Left ventricle myocardium inferior (tissue), 1 donor: Measurements from ENCODE around the gene PEAR1. TPM values are rescaled to one million over a fixed set of nuclear protein-coding genes. Genes with fewer than 3 reads are reported as not detected.

ENCODE experiments used
- DNase-seq: peaks from one replicate; pipeline ENCODE4 v3.0.0-alpha.2; 2020
- H3K27ac ChIP-seq: fragments of 200-600 bp; replicated peaks from 2 replicates; pipeline ENCODE4 v1.8.0; 2021
- H3K27me3 ChIP-seq: fragments of 200-600 bp; 2 replicates; pipeline ENCODE4 v1.8.0; 2021; ENCODE audit warnings: low read depth
- H3K36me3 ChIP-seq: fragments of 200-600 bp; 2 replicates; pipeline ENCODE4 v1.8.0; 2021
- H3K4me1 ChIP-seq: fragments of 200-600 bp; 2 replicates; pipeline ENCODE4 v1.8.0; 2021
- H3K4me3 ChIP-seq: fragments of 200-600 bp; 2 replicates; pipeline ENCODE4 v1.8.0; 2021; ENCODE audit warnings: mild to moderate bottlenecking, moderate library complexity
- H3K9me3 ChIP-seq: fragments of 200-600 bp; replicated peaks from 2 replicates; pipeline ENCODE4 v1.8.0; 2021
- intact Hi-C: fragments of 100-400 bp; cut with micrococcal nuclease; formaldehyde crosslinking; loops from one replicate; pipeline ENCODE4 v1.11.0; 2022
- total RNA-seq: library from RNA; stranded (reverse); fragmentation: NEBNext Ultra II Directional; extraction: Animal tissue kit (Norgen Biotek cat#: 25700); gene quantifications from one replicate; pipeline ENCODE4 v1.2.1, GENCODE V29; 2021
- TF ChIP-seq, protein P1 (sequence below): fragments of 200-600 bp; IDR thresholded peaks from 2 replicates; pipeline ENCODE4 v1.8.0; 2021; ENCODE audit warnings: antibody characterized with exemption, mild to moderate bottlenecking, borderline replicate concordance
- donor health status: DM: no; HTN: yes; CAD: no; lungs with severe emphysema.

The PEAR1 gene
- total RNA-seq, 1 donor from 2014 or later: 7.1 TPM

DNA sequence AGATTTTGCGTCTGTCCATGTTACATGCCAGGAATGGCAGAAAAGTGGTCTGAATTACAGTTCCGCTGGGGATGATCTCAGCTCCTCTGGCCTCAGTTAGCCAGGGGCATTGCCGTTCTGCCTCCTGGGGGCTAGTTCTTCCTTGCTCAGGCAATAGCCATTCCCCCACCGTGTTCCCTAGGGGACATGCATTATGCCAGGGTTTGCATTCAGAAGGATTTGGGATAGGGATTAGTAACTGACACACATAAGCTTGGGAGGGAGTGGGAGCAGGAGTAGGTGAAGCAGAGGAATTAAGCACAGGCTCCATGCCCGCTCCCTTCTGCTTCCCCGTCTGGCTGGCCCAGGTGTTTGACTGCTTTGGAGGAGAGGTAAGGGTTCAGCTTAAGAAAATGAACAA is 39.6 kb downstream of the PEAR1 start:
- DNase-seq: no peak
- peaks cover 27% of the 10 kb centered on the region for H3K36me3 ChIP-seq
- TF ChIP-seq, protein P1, sequence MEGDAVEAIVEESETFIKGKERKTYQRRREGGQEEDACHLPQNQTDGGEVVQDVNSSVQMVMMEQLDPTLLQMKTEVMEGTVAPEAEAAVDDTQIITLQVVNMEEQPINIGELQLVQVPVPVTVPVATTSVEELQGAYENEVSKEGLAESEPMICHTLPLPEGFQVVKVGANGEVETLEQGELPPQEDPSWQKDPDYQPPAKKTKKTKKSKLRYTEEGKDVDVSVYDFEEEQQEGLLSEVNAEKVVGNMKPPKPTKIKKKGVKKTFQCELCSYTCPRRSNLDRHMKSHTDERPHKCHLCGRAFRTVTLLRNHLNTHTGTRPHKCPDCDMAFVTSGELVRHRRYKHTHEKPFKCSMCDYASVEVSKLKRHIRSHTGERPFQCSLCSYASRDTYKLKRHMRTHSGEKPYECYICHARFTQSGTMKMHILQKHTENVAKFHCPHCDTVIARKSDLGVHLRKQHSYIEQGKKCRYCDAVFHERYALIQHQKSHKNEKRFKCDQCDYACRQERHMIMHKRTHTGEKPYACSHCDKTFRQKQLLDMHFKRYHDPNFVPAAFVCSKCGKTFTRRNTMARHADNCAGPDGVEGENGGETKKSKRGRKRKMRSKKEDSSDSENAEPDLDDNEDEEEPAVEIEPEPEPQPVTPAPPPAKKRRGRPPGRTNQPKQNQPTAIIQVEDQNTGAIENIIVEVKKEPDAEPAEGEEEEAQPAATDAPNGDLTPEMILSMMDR: no peak
- H3K27ac ChIP-seq: no peak overlapping the region
- no peaks in the 10 kb centered on the region for H3K9me3 ChIP-seq
- intact Hi-C loops: no loop called here
- peaks cover 3% of the 10 kb centered on the region for H3K4me1 ChIP-seq
- no peak overlapping the region for H3K4me3 ChIP-seq
- H3K27me3 ChIP-seq: peaks cover 15% of the 10 kb centered on the region

DNA sequence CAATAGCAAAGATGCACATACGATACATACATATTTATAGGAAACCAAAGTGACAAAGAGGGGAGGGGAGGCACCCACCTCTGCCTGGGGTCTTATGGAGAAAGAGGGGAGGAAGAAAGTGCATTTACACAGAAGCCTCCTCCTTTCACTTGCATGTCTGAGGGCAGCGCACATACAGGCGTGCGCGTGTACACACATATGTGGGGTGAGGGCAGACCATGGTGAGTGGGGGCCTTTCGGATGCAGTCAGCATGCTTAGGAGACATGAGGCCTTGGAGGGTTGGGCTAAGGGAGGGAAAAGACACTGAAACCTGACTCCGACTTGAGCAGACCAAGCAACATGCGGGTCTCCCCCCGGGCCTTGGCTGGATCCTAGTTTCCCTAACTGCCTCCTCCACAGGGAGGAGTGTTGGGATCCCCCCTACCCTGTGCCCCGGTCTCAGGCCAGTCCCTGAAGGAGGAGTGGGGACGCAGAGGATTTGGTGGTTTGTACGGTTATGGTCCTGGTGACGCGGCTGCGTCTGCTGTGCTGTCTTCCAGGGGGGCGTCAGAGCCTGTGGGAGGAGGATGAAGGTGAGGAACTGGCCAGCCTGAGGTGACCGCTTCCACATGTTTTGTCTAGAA is 42.1 kb downstream of the PEAR1 start:
- Histone ChIP-seq H3K27ac (no peak overlapping the region), H3K4me3 (no peak overlapping the region), H3K4me1 (peaks cover 3% of the 10 kb centered on the region), H3K27me3 (no peaks in the 10 kb centered on the region), H3K9me3 (no peaks in the 10 kb centered on the region), H3K36me3 (peaks cover 52% of the 10 kb centered on the region)
- intact Hi-C loops: no loop called here
- TF ChIP-seq, protein P1: no peak
- no peak for DNase-seq

DNA sequence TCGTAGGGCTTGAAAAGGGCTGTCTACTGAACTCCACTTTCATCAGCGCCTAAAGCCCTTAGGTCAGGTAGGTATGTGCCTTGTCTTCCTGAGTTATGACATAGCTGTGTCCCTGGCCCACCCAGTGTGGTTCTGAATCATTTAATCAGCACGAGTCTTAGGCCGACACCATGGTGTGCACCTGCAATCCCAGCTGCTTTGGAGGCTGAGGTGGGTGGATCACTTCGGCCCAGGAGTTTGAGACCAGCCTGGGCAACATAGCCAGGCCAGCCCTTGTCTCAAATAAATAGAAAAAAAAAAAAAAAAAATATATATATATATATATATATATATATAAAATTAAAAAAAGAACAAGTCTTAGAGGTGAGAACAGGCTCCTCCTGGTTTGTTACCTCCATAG is 42.7 kb downstream of the PEAR1 start:
- intact Hi-C loops: no loop called here
- TF ChIP-seq, protein P1: no peak
- no peak overlapping the region for H3K4me3 ChIP-seq
- H3K9me3 ChIP-seq: no peaks in the 10 kb centered on the region
- H3K27ac ChIP-seq: no peak overlapping the region
- peaks cover 3% of the 10 kb centered on the region for H3K4me1 ChIP-seq
- peaks cover 57% of the 10 kb centered on the region for H3K36me3 ChIP-seq
- no peak for DNase-seq
- no peaks in the 10 kb centered on the region for H3K27me3 ChIP-seq

DNA sequence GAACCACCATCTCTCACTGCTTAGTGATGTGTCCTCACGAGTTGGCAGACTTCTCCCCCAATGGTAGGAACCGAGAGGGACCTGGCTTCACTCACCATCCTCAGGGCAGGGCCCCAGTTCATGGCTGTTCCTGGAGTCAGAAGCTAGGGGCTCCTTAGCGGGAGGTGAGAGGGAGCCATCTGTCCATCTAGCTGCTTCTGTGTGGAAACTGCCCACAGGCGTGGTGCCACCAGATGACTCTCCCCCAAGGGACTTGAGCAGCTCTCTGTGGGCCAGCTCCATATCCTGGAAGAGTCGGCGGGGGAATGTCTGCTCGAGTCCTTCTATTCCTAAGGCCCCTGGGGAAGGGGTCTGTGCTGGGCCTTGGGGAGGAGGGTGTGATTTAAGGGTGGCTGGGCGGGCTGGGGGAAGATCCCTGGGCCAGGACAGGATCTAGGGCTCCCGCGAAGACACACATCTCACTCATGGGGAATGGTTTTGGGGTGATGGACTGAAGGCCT is 43.3 kb downstream of the PEAR1 start:
- no peak overlapping the region for H3K27ac ChIP-seq
- no peaks in the 10 kb centered on the region for H3K9me3 ChIP-seq
- peaks cover 63% of the 10 kb centered on the region for H3K36me3 ChIP-seq
- intact Hi-C loops: no loop called here
- no peak for DNase-seq
- no peaks in the 10 kb centered on the region for H3K27me3 ChIP-seq
- no peak overlapping the region for H3K4me3 ChIP-seq
- H3K4me1 ChIP-seq: no peaks in the 10 kb centered on the region
- TF ChIP-seq, protein P1: no peak

DNA sequence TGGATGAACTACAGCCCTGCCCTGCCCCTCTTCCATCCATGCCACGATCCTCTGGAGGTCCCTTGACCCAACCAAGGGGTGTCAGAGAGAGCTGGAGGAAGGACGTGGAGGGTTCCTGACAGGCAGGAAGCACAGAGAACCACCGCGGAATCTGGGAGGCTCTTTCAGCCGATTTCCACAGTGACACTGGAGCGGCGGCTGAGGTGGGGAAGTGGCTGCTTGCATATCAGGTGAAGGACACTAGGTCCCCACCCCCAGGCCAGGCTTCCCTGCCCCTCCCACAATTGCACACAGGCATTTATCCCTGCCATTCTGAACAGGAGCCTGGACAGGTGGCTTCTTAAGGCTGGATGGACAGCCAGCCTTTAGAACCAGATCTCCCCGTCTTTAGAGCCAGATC is 44.4 kb downstream of the PEAR1 start:
- H3K36me3 ChIP-seq: peaks cover 74% of the 10 kb centered on the region
- intact Hi-C loops: no loop called here
- TF ChIP-seq, protein P1: no peak
- DNase-seq: no peak
- H3K27me3 ChIP-seq: no peaks in the 10 kb centered on the region
- no peaks in the 10 kb centered on the region for H3K9me3 ChIP-seq
- H3K4me3 ChIP-seq: no peak overlapping the region
- no peak overlapping the region for H3K27ac ChIP-seq
- no peaks in the 10 kb centered on the region for H3K4me1 ChIP-seq
